Adrenal gland (tissue), 5 donors: ENCODE results near the gene SDC4.

ENCODE experiments used
- POLR2A ChIP-seq, 2 donors: fragments of 450-650 bp; IDR thresholded peaks; one replicate each; pipeline ENCODE4 v1.6.1; 2017; ENCODE audit warnings: antibody characterized with exemption in 2 of 2, mild to moderate bottlenecking in 2 of 2, moderate library complexity in 1 of 2
- TF ChIP-seq, protein P1 (sequence below), 6 experiments: fragments of 450-650 bp in 4 of 6; fragments of 200-600 bp in 2 of 6; sonication (generic) in 1 of 6; IDR thresholded peaks; 1 replicate in 5 of 6; 2 replicates in 1 of 6; pipeline versions ENCODE4 v1.5.1 to v1.8.0; 2016 to 2021; ENCODE audit warnings: antibody characterized with exemption in 6 of 6, mild to moderate bottlenecking in 2 of 6, moderate library complexity in 1 of 6
- donor health status: DM: no; HTN: no; CAD: no.

DNA sequence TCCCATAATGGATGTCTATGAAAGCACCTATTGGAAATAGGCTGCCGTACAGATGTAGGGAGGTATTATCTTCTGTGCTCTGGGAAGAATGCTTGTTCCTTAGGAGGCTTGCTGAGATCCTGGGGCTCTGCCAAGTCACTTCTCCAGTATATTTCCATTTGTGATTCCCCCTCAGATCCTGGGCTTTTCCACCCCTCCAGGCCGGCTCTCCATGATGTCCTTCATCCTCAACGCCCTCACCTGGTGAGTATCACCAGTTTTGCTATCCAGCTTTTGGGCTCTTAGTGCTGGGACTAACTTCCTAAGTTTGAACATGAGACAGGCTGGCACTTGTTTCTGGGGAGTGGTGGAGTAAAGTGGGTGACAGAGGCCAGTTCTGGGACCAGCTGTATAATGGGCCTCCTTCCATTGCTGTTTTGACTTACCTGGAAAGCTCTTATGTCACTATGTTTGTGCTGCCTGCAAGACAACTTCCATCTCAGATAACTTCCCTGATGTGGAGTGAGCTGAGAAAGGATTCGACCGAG, 17.3 kb upstream of the SDC4 start:
- TF ChIP-seq, protein P1, sequence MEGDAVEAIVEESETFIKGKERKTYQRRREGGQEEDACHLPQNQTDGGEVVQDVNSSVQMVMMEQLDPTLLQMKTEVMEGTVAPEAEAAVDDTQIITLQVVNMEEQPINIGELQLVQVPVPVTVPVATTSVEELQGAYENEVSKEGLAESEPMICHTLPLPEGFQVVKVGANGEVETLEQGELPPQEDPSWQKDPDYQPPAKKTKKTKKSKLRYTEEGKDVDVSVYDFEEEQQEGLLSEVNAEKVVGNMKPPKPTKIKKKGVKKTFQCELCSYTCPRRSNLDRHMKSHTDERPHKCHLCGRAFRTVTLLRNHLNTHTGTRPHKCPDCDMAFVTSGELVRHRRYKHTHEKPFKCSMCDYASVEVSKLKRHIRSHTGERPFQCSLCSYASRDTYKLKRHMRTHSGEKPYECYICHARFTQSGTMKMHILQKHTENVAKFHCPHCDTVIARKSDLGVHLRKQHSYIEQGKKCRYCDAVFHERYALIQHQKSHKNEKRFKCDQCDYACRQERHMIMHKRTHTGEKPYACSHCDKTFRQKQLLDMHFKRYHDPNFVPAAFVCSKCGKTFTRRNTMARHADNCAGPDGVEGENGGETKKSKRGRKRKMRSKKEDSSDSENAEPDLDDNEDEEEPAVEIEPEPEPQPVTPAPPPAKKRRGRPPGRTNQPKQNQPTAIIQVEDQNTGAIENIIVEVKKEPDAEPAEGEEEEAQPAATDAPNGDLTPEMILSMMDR (IDR thresholded peaks at IDR 0.05) = no peak
- no peak for TF ChIP-seq POLR2A (IDR thresholded peaks at IDR 0.05)
